Neuron (in vitro differentiated cells): ENCODE results near the gene ATP8B2.

Source experiments
- H2AFZ ChIP-seq: one replicate; pipeline ENCODE4 v1.6.1; 2013; ENCODE audit warnings: low read depth, mild to moderate bottlenecking, inconsistent platforms, low read length, moderate library complexity
- H3K27me3 ChIP-seq: one replicate; pipeline ENCODE4 v1.6.1; 2013; ENCODE audit warnings: low read length; ENCODE audit not compliant: insufficient read depth
- H3K36me3 ChIP-seq: one replicate; pipeline ENCODE4 v1.6.1; 2013; ENCODE audit warnings: low read length; ENCODE audit not compliant: insufficient read depth
- H3K4me1 ChIP-seq: one replicate; pipeline ENCODE4 v1.6.1; 2013; ENCODE audit warnings: low read length; ENCODE audit not compliant: insufficient read depth
- H3K4me3 ChIP-seq: 2 replicates; pipeline ENCODE4 v1.5.1; 2013; ENCODE audit warnings: mild to moderate bottlenecking, low read length, moderate library complexity
- H3K9me3 ChIP-seq: one replicate; pipeline ENCODE4 v1.6.1; 2013; ENCODE audit warnings: low read length

Gene ATP8B2

DNA sequence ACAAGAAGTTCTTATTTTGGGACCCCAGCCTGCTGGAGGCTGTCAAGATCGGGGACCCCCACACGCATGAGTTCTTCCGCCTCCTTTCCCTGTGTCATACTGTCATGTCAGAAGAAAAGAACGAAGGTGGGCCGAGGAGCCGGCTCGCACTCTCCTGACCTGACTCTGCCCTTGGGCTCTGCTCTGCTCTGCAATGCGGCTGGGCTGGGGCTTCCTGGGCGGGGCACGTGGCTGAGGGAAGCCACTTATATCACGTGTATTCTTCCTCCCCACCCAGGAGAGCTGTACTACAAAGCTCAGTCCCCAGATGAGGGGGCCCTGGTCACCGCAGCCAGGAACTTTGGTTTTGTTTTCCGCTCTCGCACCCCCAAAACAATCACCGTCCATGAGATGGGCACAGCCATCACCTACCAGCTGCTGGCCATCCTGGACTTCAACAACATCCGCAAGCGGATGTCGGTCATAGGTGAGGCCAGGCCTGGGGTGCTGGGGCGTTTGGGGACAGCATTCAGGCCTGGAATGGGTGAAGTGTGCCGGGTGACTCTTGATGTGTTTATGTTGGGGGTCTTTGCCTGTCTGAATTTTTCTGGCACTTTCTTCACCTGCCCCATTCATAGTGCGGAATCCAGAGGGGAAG, 17.6 kb downstream of the ATP8B2 start:
- H2AFZ ChIP-seq: no peak overlapping the region
- H3K4me3 ChIP-seq: no peak overlapping the region
- no peaks in the 10 kb centered on the region for H3K27me3 ChIP-seq
- no peaks in the 10 kb centered on the region for H3K9me3 ChIP-seq
- no peaks in the 10 kb centered on the region for H3K4me1 ChIP-seq
- H3K36me3 ChIP-seq: peaks cover 85% of the 10 kb centered on the region

DNA sequence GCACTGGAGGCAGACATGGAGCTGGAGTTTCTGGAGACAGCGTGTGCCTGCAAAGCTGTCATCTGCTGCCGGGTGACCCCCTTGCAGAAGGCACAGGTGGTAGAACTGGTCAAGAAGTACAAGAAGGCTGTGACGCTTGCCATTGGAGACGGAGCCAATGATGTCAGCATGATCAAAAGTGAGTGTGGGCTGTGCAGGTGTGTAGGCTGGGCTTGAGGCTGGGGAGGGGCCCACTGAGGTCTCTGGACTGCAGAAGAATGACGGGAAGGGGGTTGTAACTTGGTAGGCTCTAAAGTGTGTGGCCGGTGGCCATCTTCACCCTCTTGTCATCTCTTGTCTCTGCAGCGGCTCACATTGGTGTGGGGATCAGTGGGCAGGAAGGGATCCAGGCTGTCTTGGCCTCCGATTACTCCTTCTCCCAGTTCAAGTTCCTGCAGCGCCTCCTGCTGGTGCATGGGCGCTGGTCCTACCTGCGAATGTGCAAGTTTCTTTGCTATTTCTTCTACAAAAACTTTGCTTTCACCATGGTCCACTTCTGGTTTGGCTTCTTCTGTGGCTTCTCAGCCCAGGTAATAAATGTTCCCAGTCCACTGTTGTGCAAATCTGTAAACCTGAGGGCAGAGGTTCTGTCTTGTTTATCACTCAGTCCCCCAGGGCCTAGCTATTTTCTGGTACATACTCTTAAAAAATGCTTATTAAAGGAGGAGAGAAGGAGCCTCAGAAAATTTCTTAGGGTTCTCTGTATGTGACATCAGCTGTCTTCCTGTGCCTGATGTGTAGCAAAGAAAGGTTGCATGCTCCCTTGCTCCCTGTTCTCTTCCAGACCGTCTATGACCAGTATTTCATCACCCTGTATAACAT, 19.9 kb downstream of the ATP8B2 start:
- peaks cover 79% of the 10 kb centered on the region for H3K36me3 ChIP-seq

DNA sequence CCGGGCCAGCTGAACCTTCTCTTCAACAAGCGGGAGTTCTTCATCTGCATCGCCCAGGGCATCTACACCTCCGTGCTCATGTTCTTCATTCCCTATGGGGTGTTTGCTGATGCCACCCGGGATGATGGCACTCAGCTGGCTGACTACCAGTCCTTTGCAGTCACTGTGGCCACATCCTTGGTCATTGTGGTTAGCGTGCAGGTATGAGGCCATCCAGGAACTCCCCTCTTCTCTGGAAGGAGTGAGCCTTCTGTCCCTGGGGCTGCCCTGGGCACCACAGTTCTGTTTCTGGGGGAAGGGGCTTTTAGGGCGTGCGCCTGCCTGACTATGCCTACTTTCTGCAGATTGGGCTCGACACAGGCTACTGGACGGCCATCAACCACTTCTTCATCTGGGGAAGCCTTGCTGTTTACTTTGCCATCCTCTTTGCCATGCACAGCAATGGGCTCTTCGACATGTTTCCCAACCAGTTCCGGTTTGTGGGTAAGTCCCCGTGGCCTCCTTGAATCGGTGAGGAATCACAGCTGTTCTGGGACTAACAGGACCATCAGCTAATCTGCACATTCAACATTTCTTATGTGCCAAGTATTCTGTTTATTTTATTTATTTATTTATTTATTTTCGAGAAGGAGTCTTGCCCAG, 21.1 kb downstream of the ATP8B2 start:
- Histone ChIP-seq H3K36me3 (peaks cover 67% of the 10 kb centered on the region), H2AFZ (no peak overlapping the region)

More for the DNA sequence above, 19.9 kb downstream of the ATP8B2 start:
- H3K4me1 ChIP-seq: no peaks in the 10 kb centered on the region
- no peaks in the 10 kb centered on the region for H3K27me3 ChIP-seq
- H3K4me3 ChIP-seq: no peak overlapping the region
- H3K9me3 ChIP-seq: no peaks in the 10 kb centered on the region
- H2AFZ ChIP-seq: no peak overlapping the region

DNA sequence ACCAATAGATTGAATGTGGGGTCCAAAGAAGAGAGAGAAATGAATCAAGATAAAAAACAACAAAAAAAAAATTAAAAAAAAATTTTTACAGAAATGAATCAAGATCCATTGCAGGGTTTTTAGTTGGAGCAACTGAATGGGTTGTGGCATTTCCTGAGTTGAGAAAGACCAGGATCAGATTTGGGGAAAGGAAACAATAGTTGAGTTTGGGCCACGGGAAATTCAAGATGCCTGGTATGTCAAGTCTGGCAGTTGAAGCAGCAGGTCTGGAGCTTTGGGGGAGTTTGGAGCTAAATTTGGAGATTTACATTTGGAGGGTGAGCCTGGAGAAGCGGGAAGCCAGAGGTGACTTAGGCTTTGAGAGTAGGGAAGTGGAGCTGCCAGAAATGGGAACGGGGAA, 22.6 kb downstream of the ATP8B2 start:
- no peak overlapping the region for H2AFZ ChIP-seq
- peaks cover 54% of the 10 kb centered on the region for H3K36me3 ChIP-seq
- H3K27me3 ChIP-seq: no peaks in the 10 kb centered on the region
- no peak overlapping the region for H3K4me3 ChIP-seq
- H3K4me1 ChIP-seq: peaks cover 9% of the 10 kb centered on the region
- H3K9me3 ChIP-seq: no peaks in the 10 kb centered on the region

More for the DNA sequence above, 21.1 kb downstream of the ATP8B2 start:
- no peaks in the 10 kb centered on the region for H3K9me3 ChIP-seq
- no peak overlapping the region for H3K4me3 ChIP-seq
- H3K27me3 ChIP-seq: no peaks in the 10 kb centered on the region
- no peaks in the 10 kb centered on the region for H3K4me1 ChIP-seq

GRCh38 chr1:154348429-154349076, 23.2 kb downstream of the ATP8B2 start:
- H3K9me3 ChIP-seq: no peaks in the 10 kb centered on the region
- H3K27me3 ChIP-seq: no peaks in the 10 kb centered on the region
- peaks cover 48% of the 10 kb centered on the region for H3K36me3 ChIP-seq
- no peak overlapping the region for H3K4me3 ChIP-seq
- H2AFZ ChIP-seq: no peak overlapping the region
- peaks cover 15% of the 10 kb centered on the region for H3K4me1 ChIP-seq

- no peaks in the 10 kb centered on the region for H3K9me3 ChIP-seq
- peaks cover 42% of the 10 kb centered on the region for H3K36me3 ChIP-seq
- H2AFZ ChIP-seq: no peak overlapping the region
- H3K27me3 ChIP-seq: no peaks in the 10 kb centered on the region
- peaks cover 20% of the 10 kb centered on the region for H3K4me1 ChIP-seq
- no peak overlapping the region for H3K4me3 ChIP-seq
Observed at GRCh38 chr1:154349121-154349520, 23.8 kb downstream of the ATP8B2 start.

- no peaks in the 10 kb centered on the region for H3K27me3 ChIP-seq
- H3K4me3 ChIP-seq: no peak overlapping the region
- H3K36me3 ChIP-seq: peaks cover 30% of the 10 kb centered on the region
- no peak overlapping the region for H2AFZ ChIP-seq
- H3K9me3 ChIP-seq: no peaks in the 10 kb centered on the region
- peaks cover 22% of the 10 kb centered on the region for H3K4me1 ChIP-seq
Observed at GRCh38 chr1:154350383-154350782, 25.1 kb downstream of the ATP8B2 start.

- no peaks in the 10 kb centered on the region for H3K27me3 ChIP-seq
- no peak overlapping the region for H2AFZ ChIP-seq
- no peaks in the 10 kb centered on the region for H3K9me3 ChIP-seq
- H3K36me3 ChIP-seq: peaks cover 18% of the 10 kb centered on the region
- H3K4me1 ChIP-seq: peaks cover 22% of the 10 kb centered on the region
- no peak overlapping the region for H3K4me3 ChIP-seq
Observed at GRCh38 chr1:154351363-154352068, 26.2 kb downstream of the ATP8B2 start.

GRCh38 chr1:154352245-154352580, 26.9 kb downstream of the ATP8B2 start:
- Histone ChIP-seq H3K9me3 (no peaks in the 10 kb centered on the region), H2AFZ (no peak overlapping the region), H3K4me1 (peaks cover 22% of the 10 kb centered on the region), H3K27me3 (no peaks in the 10 kb centered on the region), H3K4me3 (no peak overlapping the region), H3K36me3 (peaks cover 15% of the 10 kb centered on the region)

DNA sequence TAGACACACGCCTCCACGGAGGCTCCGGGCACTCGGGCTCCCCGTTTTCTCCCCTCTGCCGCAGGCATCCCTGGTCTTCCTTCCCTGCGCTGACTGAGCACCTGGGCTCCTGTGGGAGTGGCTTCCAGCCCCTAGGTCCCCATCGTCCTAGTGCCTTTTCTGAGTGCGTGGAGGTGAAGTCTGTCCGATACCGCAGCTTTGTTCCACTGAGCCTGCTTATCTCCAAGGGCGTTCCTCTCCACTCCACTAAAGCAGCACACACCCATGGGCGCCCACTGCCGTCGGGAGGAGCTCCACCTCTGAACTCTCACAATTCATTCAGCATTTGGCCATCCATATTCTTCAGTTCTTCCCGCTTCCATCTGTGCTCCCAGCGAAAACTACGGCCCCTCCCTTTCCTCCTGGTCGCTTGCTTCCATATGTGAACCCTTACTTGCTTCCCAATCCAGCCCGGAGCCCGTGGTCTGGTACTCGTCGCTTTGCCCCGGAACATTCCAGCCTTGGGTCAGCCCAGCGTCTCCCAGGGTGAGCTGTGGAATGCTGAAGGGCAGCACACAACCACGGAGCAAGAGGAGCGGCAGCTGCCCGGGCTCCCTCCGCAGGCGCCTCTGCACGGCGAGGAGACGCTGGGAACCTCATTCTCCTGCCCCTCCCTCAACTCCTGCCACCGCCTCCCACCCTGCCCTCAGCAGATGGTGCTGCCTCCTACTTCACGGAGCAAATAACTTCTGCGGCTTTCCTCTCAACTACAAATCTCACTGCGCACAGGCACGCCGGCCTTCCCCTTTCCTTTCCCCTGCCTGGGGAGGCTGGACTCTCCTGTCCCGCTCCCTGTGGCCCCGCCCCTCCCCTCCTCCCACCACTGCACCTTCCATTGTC, 27.5 kb downstream of the ATP8B2 start:
- peaks cover 22% of the 10 kb centered on the region for H3K4me1 ChIP-seq
- H3K27me3 ChIP-seq: no peaks in the 10 kb centered on the region
- peaks cover 13% of the 10 kb centered on the region for H3K36me3 ChIP-seq
- H2AFZ ChIP-seq: no peak overlapping the region
- H3K4me3 ChIP-seq: peak overlapping the region; percentile 11
- no peaks in the 10 kb centered on the region for H3K9me3 ChIP-seq

GRCh38 chr1:154353460-154353904, 28.2 kb downstream of the ATP8B2 start:
- Histone ChIP-seq H3K4me1 (peaks cover 22% of the 10 kb centered on the region), H3K4me3 (peak overlapping the region; percentile 11), H3K36me3 (peaks cover 8% of the 10 kb centered on the region), H3K27me3 (no peaks in the 10 kb centered on the region), H3K9me3 (no peaks in the 10 kb centered on the region), H2AFZ (no peak overlapping the region)

GRCh38 chr1:154353966-154354365, 28.6 kb downstream of the ATP8B2 start:
- Histone ChIP-seq H2AFZ (no peak overlapping the region), H3K4me1 (peaks cover 22% of the 10 kb centered on the region), H3K27me3 (no peaks in the 10 kb centered on the region), H3K4me3 (no peak overlapping the region), H3K9me3 (no peaks in the 10 kb centered on the region), H3K36me3 (peaks cover 3% of the 10 kb centered on the region)
